ENCODE measurements around the gene ATP6V0A4. TPM values are rescaled to one million over a fixed set of nuclear protein-coding genes. Genes with fewer than 3 reads are reported as not detected.
"Not testable (repeated sequence)": the region's sequence is repeated elsewhere in the genome, so short reads cannot be mapped to it uniquely, and the experiment has no call there.

The ATP6V0A4 gene
- polyA plus RNA-seq, 1 experiment: not detected

- Histone ChIP-seq H3K27ac (ENCODE audit: low read depth, low read length) (no peak overlapping the region), H3K4me3 (ENCODE audit: low read depth, low read length) (no peak overlapping the region), H3K9me3 (ENCODE audit: control insufficient read depth, insufficient read depth, low read length) (peaks cover 12% of the 10 kb centered on the region), H3K27me3 (ENCODE audit: control insufficient read depth, insufficient read depth, low read length) (no peaks in the 10 kb centered on the region)
- TF ChIP-seq, protein P1, sequence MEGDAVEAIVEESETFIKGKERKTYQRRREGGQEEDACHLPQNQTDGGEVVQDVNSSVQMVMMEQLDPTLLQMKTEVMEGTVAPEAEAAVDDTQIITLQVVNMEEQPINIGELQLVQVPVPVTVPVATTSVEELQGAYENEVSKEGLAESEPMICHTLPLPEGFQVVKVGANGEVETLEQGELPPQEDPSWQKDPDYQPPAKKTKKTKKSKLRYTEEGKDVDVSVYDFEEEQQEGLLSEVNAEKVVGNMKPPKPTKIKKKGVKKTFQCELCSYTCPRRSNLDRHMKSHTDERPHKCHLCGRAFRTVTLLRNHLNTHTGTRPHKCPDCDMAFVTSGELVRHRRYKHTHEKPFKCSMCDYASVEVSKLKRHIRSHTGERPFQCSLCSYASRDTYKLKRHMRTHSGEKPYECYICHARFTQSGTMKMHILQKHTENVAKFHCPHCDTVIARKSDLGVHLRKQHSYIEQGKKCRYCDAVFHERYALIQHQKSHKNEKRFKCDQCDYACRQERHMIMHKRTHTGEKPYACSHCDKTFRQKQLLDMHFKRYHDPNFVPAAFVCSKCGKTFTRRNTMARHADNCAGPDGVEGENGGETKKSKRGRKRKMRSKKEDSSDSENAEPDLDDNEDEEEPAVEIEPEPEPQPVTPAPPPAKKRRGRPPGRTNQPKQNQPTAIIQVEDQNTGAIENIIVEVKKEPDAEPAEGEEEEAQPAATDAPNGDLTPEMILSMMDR (IDR thresholded peaks at IDR 0.05; ENCODE audit: low read depth, low read length): no peak
- CTCF ChIA-PET: no interaction called here
- POLR2A ChIA-PET: no interaction called here
- DNase-seq (ENCODE audit: low read depth, low spot score): no peak
Measured at GRCh38 chr7:138690495-138690894, 107.5 kb downstream of the ATP6V0A4 start.

- CTCF ChIA-PET; H3K27me3 ChIP-seq (ENCODE audit: control insufficient read depth, insufficient read depth, low read length); POLR2A ChIA-PET: not testable (repeated sequence)
Measured at GRCh38 chr7:138688037-138688436, 110.0 kb downstream of the ATP6V0A4 start.

DNA sequence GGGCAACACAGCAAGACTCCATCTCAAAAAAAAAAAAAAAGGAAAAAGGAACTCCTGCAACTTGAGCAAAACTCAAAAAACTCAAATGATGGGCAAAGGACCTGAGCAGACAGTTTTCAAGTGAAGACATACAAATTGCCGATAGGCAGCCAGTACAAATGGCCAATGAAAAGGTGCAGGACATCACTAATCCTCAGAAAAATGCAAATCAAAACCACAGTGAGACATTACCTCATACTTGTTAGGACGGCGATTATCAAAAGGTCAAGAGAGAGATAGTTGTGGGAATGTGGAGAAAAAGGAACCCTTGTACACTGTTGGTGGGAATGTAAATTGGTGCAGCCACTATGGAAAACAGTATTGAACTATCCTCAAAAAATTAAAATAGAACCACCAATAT is 113.7 kb downstream of the ATP6V0A4 start:
- no peaks in the 10 kb centered on the region for H3K27me3 ChIP-seq (ENCODE audit: control insufficient read depth, insufficient read depth, low read length)
- POLR2A ChIA-PET: no interaction called here
- H3K4me3 ChIP-seq (ENCODE audit: low read depth, low read length): no peak overlapping the region
- CTCF ChIA-PET: no interaction called here
- TF ChIP-seq, protein P1 (IDR thresholded peaks at IDR 0.05; ENCODE audit: low read depth, low read length): no peak
- H3K9me3 ChIP-seq (ENCODE audit: control insufficient read depth, insufficient read depth, low read length): peaks cover 9% of the 10 kb centered on the region
- no peak overlapping the region for H3K27ac ChIP-seq (ENCODE audit: low read depth, low read length)
- DNase-seq (ENCODE audit: low read depth, low spot score): no peak

More at GRCh38 chr7:138688037-138688436, 110.0 kb downstream of the ATP6V0A4 start:
- H3K4me3 ChIP-seq (ENCODE audit: low read depth, low read length); H3K9me3 ChIP-seq (ENCODE audit: control insufficient read depth, insufficient read depth, low read length); H3K27ac ChIP-seq (ENCODE audit: low read depth, low read length); DNase-seq (ENCODE audit: low read depth, low spot score): not testable (repeated sequence)

DNA sequence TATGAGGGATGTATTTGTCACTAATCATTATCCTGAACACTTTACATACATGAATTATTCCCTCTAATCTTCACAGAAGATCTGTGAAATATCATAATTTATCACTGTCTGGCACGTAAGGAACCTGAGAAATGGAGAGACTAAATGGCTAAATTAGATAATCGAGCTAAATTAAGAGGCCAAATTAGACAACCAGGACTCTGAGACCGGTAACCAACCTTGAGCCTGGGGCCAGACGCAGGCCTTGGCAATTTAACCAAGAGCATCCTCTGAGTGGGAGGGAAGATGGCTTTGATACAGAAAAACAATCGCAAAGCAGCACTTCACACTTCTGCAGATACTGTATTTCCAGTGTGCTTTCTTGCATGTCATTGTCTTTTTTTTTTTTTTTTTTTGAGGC is 118.2 kb downstream of the ATP6V0A4 start:
- Histone ChIP-seq H3K27ac (ENCODE audit: low read depth, low read length) (no peak overlapping the region), H3K4me3 (ENCODE audit: low read depth, low read length) (no peak overlapping the region), H3K9me3 (ENCODE audit: control insufficient read depth, insufficient read depth, low read length) (peaks cover 11% of the 10 kb centered on the region), H3K27me3 (ENCODE audit: control insufficient read depth, insufficient read depth, low read length) (no peaks in the 10 kb centered on the region)
- ChIA-PET CTCF (no interaction called here), POLR2A (no interaction called here)
- TF ChIP-seq, protein P1 (IDR thresholded peaks at IDR 0.05; ENCODE audit: low read depth, low read length): no peak
- no peak for DNase-seq (ENCODE audit: low read depth, low spot score)

DNA sequence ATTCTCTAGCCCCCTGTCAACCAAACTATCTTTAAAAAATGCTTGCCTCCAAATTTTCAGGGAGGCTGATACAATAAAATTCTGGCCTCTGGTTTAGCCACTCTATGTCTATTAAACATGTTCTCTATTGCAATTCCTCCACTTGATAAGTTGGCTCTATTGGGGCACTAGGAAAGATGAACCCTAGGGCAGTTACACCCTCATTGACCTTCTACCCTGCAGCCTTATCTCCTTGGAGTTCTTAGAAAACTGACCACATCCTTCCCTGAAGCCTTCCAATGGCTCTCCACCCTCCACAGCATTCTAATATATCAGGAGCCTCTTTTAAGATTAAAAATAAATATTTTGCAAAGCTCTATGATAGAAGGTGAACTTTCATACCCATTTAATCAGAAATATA is 127.4 kb downstream of the ATP6V0A4 start:
- ChIA-PET CTCF (no interaction called here), POLR2A (no interaction called here)
- TF ChIP-seq, protein P1 (IDR thresholded peaks at IDR 0.05; ENCODE audit: low read depth, low read length): no peak
- Histone ChIP-seq H3K9me3 (ENCODE audit: control insufficient read depth, insufficient read depth, low read length) (peaks cover 4% of the 10 kb centered on the region; the same call in 1 of the 2 replicates), H3K27ac (ENCODE audit: low read depth, low read length) (no peak overlapping the region), H3K4me3 (ENCODE audit: low read depth, low read length) (no peak overlapping the region), H3K27me3 (ENCODE audit: control insufficient read depth, insufficient read depth, low read length) (no peaks in the 10 kb centered on the region)
- no peak for DNase-seq (ENCODE audit: low read depth, low spot score)

- TF ChIP-seq, protein P1 (IDR thresholded peaks at IDR 0.05; ENCODE audit: low read depth, low read length): no peak
- Histone ChIP-seq H3K27me3 (ENCODE audit: control insufficient read depth, insufficient read depth, low read length) (no peaks in the 10 kb centered on the region), H3K9me3 (ENCODE audit: control insufficient read depth, insufficient read depth, low read length) (peaks cover 5% of the 10 kb centered on the region), H3K27ac (ENCODE audit: low read depth, low read length) (no peak overlapping the region), H3K4me3 (ENCODE audit: low read depth, low read length) (no peak overlapping the region)
- POLR2A ChIA-PET: no interaction called here
- no peak for DNase-seq (ENCODE audit: low read depth, low spot score)
- CTCF ChIA-PET: no interaction called here
Measured at GRCh38 chr7:138669364-138669763, 128.6 kb downstream of the ATP6V0A4 start.
